Activated naive CD4-positive, alpha-beta T cell treated with anti-CD3 and anti-CD28 coated beads, Interleukin-2, amount 10 ng/mL, durations not matched to agents 7 days and 5 days (primary cell): ENCODE measurements around the gene ANKMY1.
"Not testable (repeated sequence)": the region's sequence is repeated elsewhere in the genome, so short reads cannot be mapped to it uniquely, and the experiment has no call there.

Source experiments
- CTCF ChIA-PET: fragments of 350-600 bp; sonication (Branson Sonifier 250); formaldehyde crosslinking; loops from one replicate; lab custom pipeline; 2021; ENCODE audit warnings: antibody characterized with exemption; lab: Charles Lee
- DNase-seq: peaks from one replicate; pipeline ENCODE4 v3.0.0-alpha.2; 2020
- H3K27ac Mint-ChIP-seq: one replicate; pipeline ENCODE4 v1.8.0; 2021; ENCODE audit warnings: mild to moderate bottlenecking, moderate library complexity, mixed read lengths
- H3K27me3 Mint-ChIP-seq: one replicate; pipeline ENCODE4 v1.8.0; 2021; ENCODE audit warnings: mild to moderate bottlenecking, mixed read lengths
- H3K36me3 Mint-ChIP-seq: one replicate; pipeline ENCODE4 v1.8.0; 2021; ENCODE audit warnings: mixed read lengths
- H3K4me1 Mint-ChIP-seq: one replicate; pipeline ENCODE4 v1.8.0; 2021; ENCODE audit warnings: mixed read lengths
- H3K4me3 Mint-ChIP-seq: one replicate; pipeline ENCODE4 v1.8.0; 2021; ENCODE audit warnings: mild to moderate bottlenecking, moderate library complexity, mixed read lengths
- H3K9me3 Mint-ChIP-seq: one replicate; pipeline ENCODE4 v1.8.0; 2021; ENCODE audit warnings: mixed read lengths

Gene ANKMY1

GRCh38 chr2:240555541-240556250, 2.1 kb downstream of the ANKMY1 start:
- H3K4me1 Mint-ChIP-seq: peaks cover 38% of the 10 kb centered on the region
- no peak overlapping the region for H3K4me3 Mint-ChIP-seq
- peaks cover 51% of the 10 kb centered on the region for H3K36me3 Mint-ChIP-seq
- peaks cover 9% of the 10 kb centered on the region for H3K9me3 Mint-ChIP-seq
- H3K27ac Mint-ChIP-seq: no peak overlapping the region
- no peaks in the 10 kb centered on the region for H3K27me3 Mint-ChIP-seq
- no peak for DNase-seq
- CTCF ChIA-PET: interaction anchor here (1.0 to 1.9 kb wide), 2 partner anchors 11 to 235 kb away, joined by 3 to 7 read pairs; no protein-coding TSS in a partner anchor

GRCh38 chr2:240554767-240555493, 2.9 kb downstream of the ANKMY1 start:
- no peak for DNase-seq
- Mint-ChIP-seq H3K9me3 (peaks cover 11% of the 10 kb centered on the region), H3K27ac (no peak overlapping the region), H3K4me1 (peaks cover 36% of the 10 kb centered on the region), H3K27me3 (no peaks in the 10 kb centered on the region), H3K36me3 (peaks cover 55% of the 10 kb centered on the region), H3K4me3 (no peak overlapping the region)
- CTCF ChIA-PET: interaction anchor here (1.9 kb wide), 1 partner anchor 11 kb away, joined by 7 read pairs; no protein-coding TSS in a partner anchor

- Mint-ChIP-seq H3K4me3 (no peak overlapping the region), H3K36me3 (peaks cover 50% of the 10 kb centered on the region), H3K4me1 (peaks cover 27% of the 10 kb centered on the region), H3K27me3 (no peaks in the 10 kb centered on the region), H3K9me3 (peaks cover 11% of the 10 kb centered on the region), H3K27ac (no peak overlapping the region)
- no peak for DNase-seq
- CTCF ChIA-PET: interaction anchor here (1.9 kb wide), 1 partner anchor 12 kb away, joined by 7 read pairs; no protein-coding TSS in a partner anchor
Observed at GRCh38 chr2:240553956-240554480, 3.8 kb downstream of the ANKMY1 start.

- peaks cover 10% of the 10 kb centered on the region for H3K4me1 Mint-ChIP-seq
- peak overlapping the region; percentile 67 for H3K27ac Mint-ChIP-seq
- CTCF ChIA-PET: interaction anchor here (1.3 to 1.4 kb wide), 2 partner anchors 13 to 38 kb away, joined by 3 to 6 read pairs; no protein-coding TSS in a partner anchor
- H3K27me3 Mint-ChIP-seq: no peaks in the 10 kb centered on the region
- peaks cover 14% of the 10 kb centered on the region for H3K9me3 Mint-ChIP-seq
- peaks cover 48% of the 10 kb centered on the region for H3K36me3 Mint-ChIP-seq
- no peak overlapping the region for H3K4me3 Mint-ChIP-seq
- DNase-seq: no peak
Observed at GRCh38 chr2:240551811-240552210, 6.0 kb downstream of the ANKMY1 start.

- DNase-seq: no peak
- Mint-ChIP-seq H3K9me3 (peaks cover 14% of the 10 kb centered on the region), H3K27me3 (no peaks in the 10 kb centered on the region), H3K4me1 (peaks cover 5% of the 10 kb centered on the region), H3K27ac (no peak overlapping the region), H3K36me3 (peaks cover 45% of the 10 kb centered on the region), H3K4me3 (no peak overlapping the region)
- CTCF ChIA-PET: interaction anchor here (1.3 to 1.4 kb wide), 2 partner anchors 14 to 37 kb away, joined by 3 to 6 read pairs; no protein-coding TSS in a partner anchor
Observed at GRCh38 chr2:240551288-240551687, 6.5 kb downstream of the ANKMY1 start.

GRCh38 chr2:240539906-240540305, 17.9 kb downstream of the ANKMY1 start:
- Mint-ChIP-seq H3K27ac (no peak overlapping the region), H3K4me1 (no peaks in the 10 kb centered on the region), H3K4me3 (no peak overlapping the region), H3K27me3 (no peaks in the 10 kb centered on the region), H3K9me3 (peaks cover 4% of the 10 kb centered on the region), H3K36me3 (peaks cover 54% of the 10 kb centered on the region)
- no peak for DNase-seq
- CTCF ChIA-PET: no interaction called here

GRCh38 chr2:240539101-240539500, 18.7 kb downstream of the ANKMY1 start:
- H3K27ac Mint-ChIP-seq, H3K4me3 Mint-ChIP-seq, H3K9me3 Mint-ChIP-seq, DNase-seq, H3K4me1 Mint-ChIP-seq, H3K27me3 Mint-ChIP-seq, CTCF ChIA-PET: not testable (repeated sequence)
- H3K36me3 Mint-ChIP-seq: peaks cover 57% of the 10 kb centered on the region

GRCh38 chr2:240538031-240538780, 19.6 kb downstream of the ANKMY1 start:
- H3K4me1 Mint-ChIP-seq: no peaks in the 10 kb centered on the region
- CTCF ChIA-PET: no interaction called here
- H3K27ac Mint-ChIP-seq: no peak overlapping the region
- H3K4me3 Mint-ChIP-seq: no peak overlapping the region
- H3K27me3 Mint-ChIP-seq: no peaks in the 10 kb centered on the region
- peaks cover 61% of the 10 kb centered on the region for H3K36me3 Mint-ChIP-seq
- no peak for DNase-seq
- H3K9me3 Mint-ChIP-seq: peaks cover 8% of the 10 kb centered on the region

- Mint-ChIP-seq H3K4me3 (no peak overlapping the region), H3K9me3 (peaks cover 42% of the 10 kb centered on the region), H3K4me1 (no peaks in the 10 kb centered on the region), H3K27me3 (no peaks in the 10 kb centered on the region), H3K27ac (no peak overlapping the region), H3K36me3 (peaks cover 83% of the 10 kb centered on the region)
- CTCF ChIA-PET: interaction anchor here (0.9 kb wide), 1 partner anchor 18 kb away, joined by 3 read pairs; no protein-coding TSS in a partner anchor
- DNase-seq: no peak
Observed at GRCh38 chr2:240532031-240532775, 25.6 kb downstream of the ANKMY1 start.

- H3K36me3 Mint-ChIP-seq: peaks cover 87% of the 10 kb centered on the region
- H3K9me3 Mint-ChIP-seq: peaks cover 49% of the 10 kb centered on the region
- H3K27me3 Mint-ChIP-seq: no peaks in the 10 kb centered on the region
Observed at GRCh38 chr2:240531038-240531437, 26.8 kb downstream of the ANKMY1 start.

GRCh38 chr2:240530181-240530580, 27.6 kb downstream of the ANKMY1 start:
- Mint-ChIP-seq H3K27ac (no peak overlapping the region), H3K36me3 (peaks cover 88% of the 10 kb centered on the region), H3K4me1 (no peaks in the 10 kb centered on the region), H3K4me3 (no peak overlapping the region), H3K27me3 (no peaks in the 10 kb centered on the region), H3K9me3 (peaks cover 55% of the 10 kb centered on the region)
- CTCF ChIA-PET: interaction anchor here (1.4 kb wide), 1 partner anchor 16 kb away, joined by 3 read pairs; no protein-coding TSS in a partner anchor
- no peak for DNase-seq

More at GRCh38 chr2:240531038-240531437, 26.8 kb downstream of the ANKMY1 start:
- Mint-ChIP-seq H3K4me3 (no peak overlapping the region), H3K27ac (no peak overlapping the region), H3K4me1 (no peaks in the 10 kb centered on the region)
- no peak for DNase-seq
- CTCF ChIA-PET: interaction anchor here (0.9 kb wide), 1 partner anchor 17 kb away, joined by 3 read pairs; no protein-coding TSS in a partner anchor

- DNase-seq: no peak
- Mint-ChIP-seq H3K36me3 (peaks cover 87% of the 10 kb centered on the region), H3K27me3 (no peaks in the 10 kb centered on the region), H3K4me1 (no peaks in the 10 kb centered on the region), H3K27ac (no peak overlapping the region), H3K9me3 (peaks cover 62% of the 10 kb centered on the region), H3K4me3 (no peak overlapping the region)
- CTCF ChIA-PET: interaction anchor here (1.4 kb wide), 1 partner anchor 16 kb away, joined by 3 read pairs; no protein-coding TSS in a partner anchor
Observed at GRCh38 chr2:240529344-240529999, 28.3 kb downstream of the ANKMY1 start.
